Ecto neural progenitor cell (in vitro differentiated cells): ENCODE results near the gene EDARADD.

Experiments used
- DNase-seq: peaks from one replicate; pipeline ENCODE4 v3.0.0-alpha.2; 2018; ENCODE audit warnings: low spot score

EDARADD gene

DNA sequence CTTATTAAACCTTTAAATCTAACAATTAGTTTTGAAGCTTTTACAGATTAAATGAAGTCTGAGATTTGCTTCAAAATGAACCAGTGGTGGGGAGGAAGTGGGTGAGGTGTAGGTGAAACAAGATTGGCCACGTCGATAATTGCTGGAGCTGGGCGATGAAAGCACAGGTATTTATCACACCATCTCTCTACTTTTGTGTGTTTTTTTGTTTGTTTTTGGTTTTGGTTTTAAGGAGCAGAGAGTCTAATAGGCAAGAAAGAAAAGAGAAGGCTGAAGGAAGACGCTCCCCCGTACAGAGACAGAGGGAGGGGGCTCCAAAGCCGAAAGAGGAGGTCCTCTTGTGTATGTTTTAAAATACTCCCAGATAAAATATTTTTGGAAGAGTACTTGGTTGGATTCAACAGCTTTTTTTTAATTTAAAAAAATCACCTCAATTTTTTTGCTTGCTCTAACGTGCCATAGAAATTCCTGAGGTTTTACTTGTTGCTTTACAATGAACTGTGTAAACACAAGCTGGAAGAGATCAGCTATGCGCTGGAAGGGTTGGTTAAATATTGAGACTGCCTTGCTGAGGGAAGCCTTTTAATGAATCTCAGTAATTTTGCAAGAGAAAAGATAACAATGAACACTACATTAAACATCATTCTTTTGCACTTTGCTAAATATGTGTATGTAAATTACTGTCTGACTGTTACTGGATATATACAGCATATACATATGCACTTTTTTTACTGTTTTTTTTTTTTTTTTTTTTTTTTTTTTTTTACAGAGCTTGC, 123.0 kb downstream of the EDARADD start:
- no peak for DNase-seq

DNA sequence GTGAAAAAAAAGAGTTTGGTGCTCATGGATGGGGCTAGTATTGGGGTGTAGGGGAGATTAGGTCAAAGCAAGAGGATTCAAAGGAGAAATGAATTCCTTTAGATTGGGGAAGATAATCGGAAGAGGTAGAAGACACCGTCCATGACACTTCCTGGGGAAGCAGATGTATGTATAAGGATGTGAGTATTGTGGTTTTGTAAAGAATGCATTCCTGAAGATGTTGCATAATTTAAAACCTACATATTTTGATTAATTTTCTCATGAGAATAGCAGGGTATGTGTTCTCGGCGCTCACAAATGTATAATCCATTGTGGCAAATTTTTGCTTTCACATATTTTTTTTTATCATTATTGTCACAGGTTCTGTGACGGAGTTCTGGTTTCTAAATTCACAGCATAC, 124.2 kb downstream of the EDARADD start:
- no peak for DNase-seq

DNA sequence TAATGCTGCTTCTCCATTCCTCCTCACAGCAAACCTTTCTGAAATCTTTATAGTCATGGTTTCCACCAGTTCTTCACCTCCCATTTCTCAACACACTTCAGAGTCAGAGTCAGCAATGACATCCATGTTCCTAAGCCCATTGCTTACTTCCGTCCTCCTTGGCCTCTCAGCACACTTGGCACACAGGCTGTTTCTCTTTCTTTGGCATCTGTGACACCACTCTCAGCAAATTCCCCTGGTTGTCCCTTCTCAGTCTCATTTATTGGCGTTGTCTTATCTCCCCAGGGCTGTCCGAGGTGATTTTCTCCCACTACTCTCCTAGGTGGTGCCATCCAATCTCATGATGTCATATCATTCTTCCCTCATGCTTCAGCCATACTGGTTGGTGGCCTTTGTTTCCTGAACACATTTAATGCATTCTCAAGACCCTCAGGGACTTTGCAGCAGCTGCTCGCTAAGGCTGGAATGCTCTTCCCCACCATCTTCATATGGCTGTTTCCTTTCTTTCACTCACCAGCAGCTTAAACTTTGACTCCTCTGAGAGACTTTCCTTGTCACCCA, 126.4 kb downstream of the EDARADD start:
- no peak for DNase-seq

DNA sequence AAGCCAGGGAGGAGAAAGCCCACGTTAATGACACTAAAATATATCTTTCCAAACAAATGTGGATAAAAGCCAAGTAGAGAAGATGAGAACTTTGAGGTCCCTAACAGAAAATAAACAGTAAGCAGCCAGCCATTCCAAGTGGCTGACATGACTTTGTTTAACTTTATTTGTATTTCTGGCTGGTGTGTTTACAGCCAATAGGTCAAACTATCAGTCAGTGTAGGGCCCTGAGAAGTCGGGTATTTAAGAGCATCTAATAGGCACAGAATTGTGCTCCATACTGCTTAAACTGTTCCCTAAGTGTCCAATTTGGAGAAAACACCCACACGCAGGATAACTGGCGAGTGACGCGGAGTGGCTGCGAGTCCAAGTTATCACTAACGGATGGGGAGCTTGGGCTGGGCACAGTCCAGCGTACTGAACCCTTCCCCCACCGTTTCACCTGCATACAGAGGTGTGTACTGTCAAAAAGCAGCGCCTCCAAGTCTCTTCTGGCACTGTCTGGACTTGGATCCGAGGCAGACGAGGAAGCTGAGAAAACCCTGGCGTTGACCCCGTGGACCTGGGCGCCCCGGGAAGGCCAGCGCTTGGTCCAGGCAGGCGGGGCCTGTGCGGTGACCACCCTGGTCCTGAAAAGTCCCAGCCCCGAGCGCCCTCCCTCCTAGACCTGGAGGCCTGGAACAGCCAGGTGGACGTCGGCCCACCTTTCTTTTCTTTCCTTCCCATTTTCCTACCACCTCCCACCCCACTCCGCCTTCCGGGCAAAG, 129.0 kb downstream of the EDARADD start:
- DNase-seq: no peak

DNA sequence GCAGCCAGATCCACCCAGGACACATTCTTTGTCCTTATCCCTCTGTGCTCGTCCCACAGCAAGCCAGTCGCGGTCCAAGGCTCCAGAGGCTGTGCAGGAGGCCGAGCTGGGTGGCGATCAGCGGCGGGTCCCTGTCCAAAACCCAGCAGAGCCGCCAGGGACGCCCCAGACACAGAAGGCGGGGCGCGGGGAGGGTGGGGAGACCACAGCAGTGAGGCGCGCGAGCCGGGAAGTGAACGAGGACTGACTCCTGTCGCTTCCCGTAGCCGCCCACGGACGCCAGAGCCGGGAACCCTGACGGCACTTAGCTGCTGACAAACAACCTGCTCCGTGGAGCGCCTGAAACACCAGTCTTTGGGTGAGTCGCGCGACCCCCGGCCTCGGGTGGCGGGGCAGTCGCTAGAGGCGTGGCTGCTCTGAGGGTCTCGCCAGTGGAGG, 129.6 kb downstream of the EDARADD start, which contains the start of gene LGALS8:
TSS of gene LGALS8 (plus strand) at position 279 of the 438 bp plus-strand sequence. CDS start 2,089 bp downstream, outside the sequence.
- DNase-seq: peak; percentile 80

DNA sequence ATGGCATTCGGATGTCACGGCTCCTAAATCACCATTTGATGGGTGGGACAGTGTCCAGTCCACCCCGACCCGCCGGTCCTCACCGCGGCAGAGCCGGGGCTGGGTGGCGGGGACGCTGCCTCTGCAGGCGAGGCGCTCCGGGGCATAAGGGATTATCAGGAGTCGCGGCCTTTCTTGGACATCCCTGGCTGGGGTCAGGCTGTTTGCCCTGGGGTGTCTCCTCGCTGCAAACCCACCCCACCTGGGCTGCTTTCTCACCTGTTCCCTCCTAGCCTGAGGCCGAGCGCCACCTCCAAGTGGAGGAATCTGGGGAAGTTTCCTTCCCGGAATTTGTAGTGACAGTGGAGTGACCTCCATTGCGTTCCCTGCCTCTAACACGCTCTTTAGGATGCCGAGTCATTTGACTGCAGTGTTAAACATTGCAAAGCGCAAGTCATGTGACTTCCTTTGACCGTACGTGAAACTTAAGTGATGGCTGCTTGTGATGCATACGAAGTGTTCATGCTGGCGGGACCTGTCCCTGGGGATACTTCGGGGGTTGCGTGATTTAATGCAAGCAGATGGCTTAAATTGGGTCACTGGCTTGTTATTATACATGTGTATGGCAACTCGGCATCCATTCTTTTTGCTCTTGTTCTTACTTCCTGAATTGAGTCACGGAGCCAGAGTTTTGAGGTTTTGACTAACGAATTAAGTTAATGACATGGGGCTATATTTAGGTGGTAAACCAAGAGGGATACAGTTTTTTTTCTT, 130.2 kb downstream of the EDARADD start:
- peak; percentile 73 for DNase-seq

DNA sequence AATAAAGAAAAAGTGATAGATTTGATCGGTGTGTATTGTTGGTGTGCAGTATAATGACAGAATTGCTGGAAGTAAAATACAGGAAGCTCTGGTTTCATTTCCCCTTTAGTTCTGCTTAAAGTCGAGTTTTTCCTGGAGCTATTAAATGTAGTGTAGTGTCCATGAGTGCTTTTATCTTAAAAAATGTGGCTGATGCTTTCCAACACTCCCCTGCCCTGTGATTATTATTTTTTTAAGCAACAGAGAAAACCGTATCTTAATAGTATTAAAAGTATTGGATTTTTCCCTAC, 130.8 kb downstream of the EDARADD start:
- DNase-seq: no peak

DNA sequence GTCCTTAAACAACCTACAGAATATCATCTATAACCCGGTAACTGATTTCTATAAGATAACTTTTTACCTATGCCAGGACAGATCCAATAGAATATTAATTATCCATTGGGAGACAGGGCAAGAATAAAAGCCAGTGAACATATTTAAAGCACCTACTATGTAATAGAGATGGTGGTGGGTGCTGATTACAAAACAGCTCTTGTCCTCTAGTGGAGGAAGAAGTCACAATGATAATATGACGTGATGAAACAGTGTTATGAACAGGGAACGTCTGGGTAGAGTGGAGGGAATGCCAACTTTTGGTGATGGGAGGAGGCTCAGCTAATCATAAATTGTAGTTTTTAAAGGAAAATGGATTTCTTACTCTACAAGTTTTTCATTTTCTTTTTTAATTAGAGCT, 132.0 kb downstream of the EDARADD start:
- DNase-seq: no peak

DNA sequence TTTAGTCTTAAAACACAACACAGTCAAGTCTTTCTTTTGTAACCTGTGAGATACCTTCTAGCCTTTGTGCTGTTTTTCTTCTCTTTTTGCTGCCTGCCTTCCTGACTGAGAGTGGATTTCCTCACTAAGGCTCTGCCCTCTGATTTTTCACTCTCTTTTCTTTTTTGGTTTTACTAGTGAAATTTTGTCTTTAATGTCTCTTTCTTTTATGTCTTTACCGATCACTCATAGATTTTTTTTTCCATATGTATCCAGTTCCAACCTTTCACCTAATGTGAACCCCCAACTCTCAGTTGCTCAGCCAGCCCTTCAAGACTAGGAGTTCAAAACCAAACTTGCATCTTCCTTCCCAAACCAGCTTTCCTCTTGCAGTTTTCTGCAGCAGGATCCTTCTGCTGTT, 136.2 kb downstream of the EDARADD start:
- no peak for DNase-seq

DNA sequence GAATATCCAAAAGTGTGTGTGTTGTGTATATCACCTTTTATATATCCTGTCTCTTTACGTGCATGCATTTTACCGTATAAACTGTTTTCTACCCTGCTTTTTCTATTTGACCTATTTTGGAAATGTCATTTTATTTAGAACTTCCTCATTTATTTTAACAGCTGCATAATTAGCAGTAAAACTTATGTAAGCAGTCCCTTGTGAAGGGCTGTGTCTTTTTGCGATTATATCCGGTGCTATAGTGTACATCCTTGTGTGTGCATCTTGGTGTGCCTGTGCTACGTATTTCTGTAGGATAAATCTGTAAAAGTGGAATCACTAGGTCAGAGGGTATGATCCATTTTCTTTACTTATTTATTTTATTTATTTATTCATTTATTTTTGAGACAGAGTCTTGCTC, 136.9 kb downstream of the EDARADD start:
- no peak for DNase-seq

DNA sequence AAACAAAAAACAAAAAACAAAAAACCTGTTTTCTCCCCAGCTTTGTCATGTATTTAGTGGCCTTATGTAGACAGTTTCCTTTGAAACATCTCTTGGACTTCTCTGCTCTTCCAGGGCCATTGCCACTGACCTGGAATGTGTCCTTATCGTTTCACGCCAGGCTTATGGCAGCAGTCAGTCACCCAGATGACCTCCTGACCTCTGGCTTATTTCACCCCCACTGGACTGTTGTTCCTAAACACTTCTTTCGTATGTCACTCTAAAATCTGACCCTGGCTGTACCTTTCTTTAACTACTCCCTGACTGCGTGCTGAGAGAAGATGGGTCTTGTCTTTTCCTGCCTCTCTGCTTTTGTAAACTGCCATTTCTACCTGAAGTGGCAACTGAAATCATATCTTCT, 138.8 kb downstream of the EDARADD start:
- no peak for DNase-seq

DNA sequence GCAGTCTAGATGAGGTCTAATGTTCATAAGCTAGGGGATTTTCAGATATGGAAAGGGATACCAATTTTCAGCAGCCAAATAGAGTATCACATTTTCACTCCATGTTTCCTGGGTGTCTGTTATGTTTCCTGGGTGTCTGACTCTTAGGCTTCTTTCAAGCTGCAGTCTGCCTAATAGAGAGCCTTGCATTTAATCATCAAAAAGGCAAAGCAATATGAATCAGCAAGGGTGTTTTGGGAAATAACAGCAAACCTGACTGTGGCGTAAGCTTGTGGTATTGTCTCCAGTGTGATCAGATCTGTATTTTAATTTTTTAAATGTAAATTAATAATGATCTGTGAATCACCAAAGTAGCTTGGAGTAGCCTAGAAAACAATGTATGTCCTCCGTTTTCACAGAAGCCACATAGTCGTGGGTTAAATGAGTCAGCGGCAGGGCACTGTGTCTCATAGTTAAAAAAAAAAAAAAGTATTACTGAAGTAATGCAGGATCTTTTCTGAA, 140.1 kb downstream of the EDARADD start:
- no peak for DNase-seq
